Thoracic aorta (tissue), 2 donors: ENCODE results near the gene COL6A5. TPM values are rescaled to one million over a fixed set of nuclear protein-coding genes. Genes with fewer than 3 reads are reported as not detected.

Source experiments
- ATAC-seq: fragments of 150-250 bp; one replicate; pipeline ENCODE4 v1.8.0; 2017; ENCODE audit warnings: low read depth; ENCODE audit not compliant: insufficient number of reproducible peaks, low FRiP score
- DNase-seq: peaks from one replicate; pipeline ENCODE4 v3.0.0-alpha.2; 2020; ENCODE audit warnings: low spot score
- H3K27ac ChIP-seq, 2 donors: fragments of 200-600 bp; sonication (generic); 1 replicate in 1 of 2; 2 replicates in 1 of 2; pipeline ENCODE4 v1.5.1; 2016; ENCODE audit warnings: mild to moderate bottlenecking in 2 of 2, moderate library complexity in 2 of 2
- H3K27me3 ChIP-seq: fragments of 200-600 bp; sonication (generic); replicated peaks from 2 replicates; pipeline ENCODE4 v1.6.0; 2016; ENCODE audit warnings: mild to moderate bottlenecking; ENCODE audit not compliant: insufficient read depth
- H3K36me3 ChIP-seq: fragments of 200-600 bp; sonication (generic); one replicate; pipeline ENCODE4 v1.5.1; 2016
- H3K4me1 ChIP-seq, 2 donors: fragments of 200-600 bp; sonication (generic); 1 replicate in 1 of 2; 2 replicates in 1 of 2; pipeline versions ENCODE4 v1.5.1 to v1.6.0; 2016; ENCODE audit warnings: low read depth in 2 of 2, mild to moderate bottlenecking in 1 of 2; ENCODE audit not compliant: control insufficient read depth in 1 of 2
- H3K4me3 ChIP-seq: fragments of 200-600 bp; sonication (generic); 2 replicates; pipeline ENCODE4 v1.5.1; 2016; ENCODE audit warnings: mild to moderate bottlenecking
- H3K9me3 ChIP-seq: fragments of 200-600 bp; sonication (generic); 2 replicates; pipeline ENCODE4 v1.5.1; 2016
- CTCF ChIP-seq: fragments of 200-600 bp; sonication (generic); IDR thresholded peaks from one replicate; pipeline ENCODE4 v1.5.1; 2019; ENCODE audit warnings: antibody characterized with exemption
- total RNA-seq, 2 donors: library from RNA; depleted of rRNA; stranded (reverse); fragments of >200 nt; gene quantifications; one replicate each; pipeline versions ENCODE4 v1.1.0 to v1.2.3, GENCODE V29; 2016

Gene COL6A5
- total RNA-seq, 2 donors from 2014 or later: not detected

- Histone ChIP-seq H3K9me3 (no peaks in the 10 kb centered on the region), H3K4me1 (peaks cover 3 to 4% of the 10 kb centered on the region in 2 donors), H3K27ac (no peak overlapping the region), H3K36me3 (no peaks in the 10 kb centered on the region), H3K27me3 (no peaks in the 10 kb centered on the region), H3K4me3 (no peak overlapping the region)
- TF ChIP-seq CTCF: no peak
- ATAC-seq (no peak), DNase-seq (no peak)
Measured at GRCh38 chr3:130533247-130533646, 187.8 kb downstream of the COL6A5 start.

Other genes starting within 250 kb of the COL6A5 start
- gene COL6A6, start 171.5 kb downstream of the COL6A5 start, total RNA-seq: under 1 TPM; 0.14 to 0.42 TPM